GM21528 (cell line): ENCODE results near the gene ALDH1L1.
"Not testable (repeated sequence)": the region's sequence is repeated elsewhere in the genome, so short reads cannot be mapped to it uniquely, and the experiment has no call there.

Experiments
- ATAC-seq: cut with Tn5 transposase; IDR thresholded peaks from one replicate; pipeline ENCODE4 v1.9.1; 2021; ENCODE audit warnings: mild to moderate bottlenecking, moderate library complexity; ENCODE audit not compliant: unreplicated experiment, low FRiP score

The ALDH1L1 gene

DNA sequence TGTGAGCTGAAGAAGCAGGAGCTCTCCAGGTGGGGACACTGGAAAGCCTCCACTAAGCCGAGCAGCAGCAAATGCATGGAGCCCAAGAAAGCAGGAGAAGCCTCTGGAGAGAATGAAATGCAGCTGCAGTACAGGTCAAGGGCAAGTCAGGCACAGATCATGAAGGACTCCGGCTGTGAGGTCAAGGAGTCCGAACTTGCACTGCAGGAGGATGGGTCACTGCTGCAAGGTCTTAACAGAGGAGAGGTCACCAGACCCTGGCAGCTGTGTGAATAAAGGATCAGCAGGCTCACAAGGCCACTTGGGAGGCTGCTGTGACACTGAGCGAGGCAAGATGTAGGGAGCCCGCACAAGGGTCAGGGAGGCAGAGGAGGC is 71.7 kb downstream of the ALDH1L1 start:
- no peak for ATAC-seq

DNA sequence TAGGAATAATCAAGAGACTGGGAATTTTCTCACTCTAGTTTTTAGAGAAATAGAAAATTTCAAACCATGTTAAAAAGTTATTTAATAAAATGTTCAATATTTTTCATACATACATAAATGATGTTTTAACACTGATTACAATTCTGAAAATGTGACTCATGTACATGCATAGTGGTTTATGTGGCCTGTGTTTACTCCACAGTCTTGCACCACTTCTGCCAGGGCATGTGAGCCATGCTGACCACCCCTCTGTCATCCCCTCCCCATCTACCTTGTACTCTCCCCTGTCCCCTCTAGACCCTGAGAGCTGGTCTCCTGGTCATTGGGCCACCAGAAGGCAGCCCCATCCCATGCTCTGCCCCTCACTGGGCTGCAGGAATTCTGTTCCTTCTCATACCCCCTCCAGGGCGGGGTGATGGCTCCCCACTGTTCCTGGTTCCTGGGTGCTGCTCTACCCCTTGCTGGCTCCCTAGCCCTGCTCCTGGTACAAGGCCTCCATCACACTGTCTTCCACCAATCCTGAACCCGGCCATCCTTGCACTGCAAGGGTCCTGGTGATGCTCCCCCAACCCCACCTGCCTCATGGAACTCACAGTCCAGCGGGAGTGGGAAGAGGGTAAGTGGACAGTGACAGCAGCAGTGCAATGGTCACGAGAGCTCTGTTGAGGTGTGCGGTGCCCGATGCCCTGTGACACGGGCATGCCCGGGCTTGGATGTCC is 72.3 kb downstream of the ALDH1L1 start:
- no peak for ATAC-seq

DNA sequence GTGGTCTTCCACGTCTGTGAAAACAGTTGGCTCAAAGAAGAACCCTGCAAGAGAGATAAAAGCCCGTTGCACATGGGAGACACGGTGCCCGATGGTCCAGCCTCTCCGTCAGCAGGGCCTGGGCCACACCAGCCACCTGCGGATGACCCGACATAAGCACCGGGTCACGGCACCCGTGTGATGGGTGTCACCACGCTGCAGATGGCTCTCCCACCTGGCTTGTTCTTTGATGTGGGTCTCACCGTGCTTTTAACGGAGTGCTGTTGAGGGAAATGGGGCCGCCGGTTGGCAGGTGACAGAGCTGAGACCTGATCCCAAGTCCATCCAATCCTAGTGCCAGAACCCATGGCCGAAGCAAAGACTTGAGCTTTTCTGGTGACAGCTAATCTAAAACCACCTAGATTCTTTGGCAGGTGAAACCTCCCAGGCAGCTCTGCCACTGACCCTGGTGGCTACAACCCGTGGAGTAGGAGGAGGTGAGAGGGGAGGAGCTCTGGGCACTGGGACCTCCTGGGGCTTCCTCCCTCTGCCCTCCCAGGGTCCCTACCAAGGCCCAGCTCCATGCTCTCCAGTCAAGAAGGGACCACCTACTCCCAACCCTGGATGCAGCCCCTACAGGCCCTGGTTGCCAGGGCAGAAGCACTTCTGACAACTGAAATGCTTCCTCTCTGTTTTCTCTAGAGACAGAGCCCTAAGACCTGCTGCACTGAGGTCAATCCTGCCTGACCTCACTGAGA is 73.0 kb downstream of the ALDH1L1 start:
- no peak for ATAC-seq

DNA sequence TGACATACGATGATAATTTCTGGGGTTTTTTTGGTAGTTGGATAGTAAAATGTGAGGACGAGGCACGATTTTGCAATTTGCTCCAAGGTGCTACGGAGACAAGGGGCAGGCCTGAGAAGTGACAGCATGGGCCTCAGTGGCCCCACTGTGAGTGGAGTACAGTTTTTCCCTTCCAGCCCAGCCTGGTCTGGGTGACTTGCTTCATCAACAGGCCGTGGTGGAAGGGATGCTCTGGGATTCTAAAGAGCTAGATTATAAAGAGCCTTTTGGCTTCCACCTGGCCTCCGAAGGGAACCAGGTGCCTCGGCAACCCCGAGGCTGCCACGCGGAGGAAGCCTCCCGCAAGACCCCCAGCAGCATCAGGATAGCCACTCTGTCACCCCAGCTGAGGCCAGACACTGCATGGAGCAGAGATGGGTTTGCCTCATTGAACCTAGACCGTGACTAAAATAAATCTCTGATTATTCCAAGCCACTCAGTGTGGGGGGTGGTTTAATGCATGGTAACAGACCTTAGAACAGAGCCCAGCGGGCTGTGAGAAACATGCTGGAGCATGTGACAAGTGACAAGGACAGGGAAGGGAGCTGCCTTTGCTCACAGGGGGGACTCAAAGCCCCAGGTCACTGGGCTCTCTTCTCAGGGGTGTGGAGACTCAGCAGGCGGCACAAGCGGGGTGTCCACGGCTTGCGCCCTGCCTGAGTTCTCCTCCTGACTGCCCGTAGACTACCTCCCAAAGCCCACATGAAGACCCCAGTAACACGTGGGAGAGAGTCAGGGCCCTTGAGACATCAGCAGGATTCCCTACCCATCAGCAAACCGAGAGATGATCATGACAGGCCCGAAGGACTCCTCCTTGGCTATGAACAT is 73.8 kb downstream of the ALDH1L1 start:
- ATAC-seq, result no peak

DNA sequence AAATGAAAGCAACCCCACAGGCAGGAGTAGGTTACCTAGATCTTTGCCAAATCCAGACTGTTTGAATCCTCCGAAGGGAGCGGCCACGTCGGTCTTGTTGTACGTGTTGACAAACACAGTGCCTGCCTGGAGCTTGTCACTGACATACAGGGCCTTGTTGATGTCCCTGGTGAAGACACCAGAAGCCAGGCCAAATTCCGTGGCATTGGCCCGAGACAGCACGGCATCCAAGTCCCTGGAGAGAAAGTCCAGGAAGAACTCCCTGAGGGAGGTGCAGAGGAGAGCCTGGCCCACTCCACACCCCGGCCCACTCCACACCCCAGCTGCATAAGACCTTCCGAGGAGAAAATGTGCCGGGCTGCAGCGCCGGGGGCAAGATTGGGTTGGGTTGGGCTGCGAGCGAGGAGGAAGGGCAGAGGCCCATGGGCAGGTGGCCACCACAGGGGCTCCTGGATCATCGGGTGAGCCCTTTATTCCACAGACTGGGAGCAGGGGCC is 74.6 kb downstream of the ALDH1L1 start:
- ATAC-seq, result no peak

DNA sequence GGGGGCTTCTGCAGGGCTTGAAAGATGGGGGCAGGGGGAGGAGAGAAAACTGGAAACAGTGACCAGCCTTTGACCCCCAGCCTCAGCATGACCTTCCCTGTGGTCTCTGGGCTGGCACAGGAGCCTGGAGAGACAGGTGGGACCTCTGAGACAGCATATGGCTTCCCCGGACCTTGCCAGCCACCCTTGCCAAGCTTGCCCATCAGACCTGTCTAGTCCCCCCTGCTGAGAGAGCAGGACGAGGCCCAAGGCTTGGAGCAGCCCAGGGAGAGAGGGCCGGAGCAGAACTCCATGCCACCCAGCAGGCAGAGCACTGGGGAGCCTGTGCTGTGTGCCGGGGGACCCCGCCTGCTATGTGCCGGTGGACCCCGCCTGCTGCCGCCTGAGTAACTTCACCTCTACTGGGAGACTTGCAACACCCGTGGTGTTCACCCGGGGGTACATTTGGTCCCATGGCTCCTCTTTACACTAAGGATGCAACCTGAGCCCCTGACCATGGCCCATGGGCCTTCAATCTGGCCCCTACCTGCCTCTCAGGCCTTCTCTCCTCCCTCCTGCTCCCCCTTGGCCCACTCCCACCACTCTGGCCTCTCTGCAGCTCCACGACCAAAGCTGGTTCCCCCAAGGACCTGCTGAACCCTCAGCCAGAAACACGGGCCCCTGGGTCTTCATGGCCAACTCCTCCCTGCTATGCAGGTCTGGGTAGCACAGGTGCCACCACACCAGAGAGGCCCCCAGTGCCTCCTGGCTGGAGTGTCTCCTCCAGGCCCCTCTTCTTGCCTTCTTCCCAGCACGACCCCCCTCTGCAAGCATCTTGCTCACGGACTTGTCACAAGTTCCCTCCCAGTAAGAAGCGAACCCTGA is 75.4 kb downstream of the ALDH1L1 start:
- ATAC-seq, result no peak

DNA sequence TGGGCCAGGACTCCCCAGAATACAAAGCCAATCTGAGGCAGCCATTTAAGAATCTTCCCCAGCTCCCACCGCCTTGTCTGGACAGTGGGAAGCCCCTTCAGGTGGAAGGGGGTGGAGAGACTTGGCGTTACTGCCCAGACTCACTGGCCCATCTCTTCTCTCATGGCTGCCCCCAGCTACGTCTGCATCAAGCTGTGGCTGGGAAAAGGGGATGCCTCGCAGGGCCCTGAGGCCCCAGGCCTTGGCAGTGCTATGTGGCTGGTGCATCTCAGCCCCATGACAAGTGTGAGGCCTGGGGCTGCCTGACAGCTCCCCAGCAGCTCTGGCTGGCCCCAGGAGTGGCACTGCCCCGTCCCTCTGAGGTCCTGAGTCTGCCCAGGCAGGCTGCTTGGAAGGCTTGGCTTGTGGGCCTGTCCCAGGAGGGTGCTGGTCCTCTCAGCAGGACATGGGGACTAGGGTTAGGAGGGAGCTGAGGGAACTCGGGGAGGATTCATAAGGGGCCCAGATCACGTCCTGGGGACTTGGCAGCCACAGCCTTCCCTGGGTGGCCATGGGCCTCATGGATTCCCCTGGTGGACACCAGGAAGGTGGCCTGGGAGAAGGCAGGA is 76.3 kb downstream of the ALDH1L1 start:
- ATAC-seq, result no peak

DNA sequence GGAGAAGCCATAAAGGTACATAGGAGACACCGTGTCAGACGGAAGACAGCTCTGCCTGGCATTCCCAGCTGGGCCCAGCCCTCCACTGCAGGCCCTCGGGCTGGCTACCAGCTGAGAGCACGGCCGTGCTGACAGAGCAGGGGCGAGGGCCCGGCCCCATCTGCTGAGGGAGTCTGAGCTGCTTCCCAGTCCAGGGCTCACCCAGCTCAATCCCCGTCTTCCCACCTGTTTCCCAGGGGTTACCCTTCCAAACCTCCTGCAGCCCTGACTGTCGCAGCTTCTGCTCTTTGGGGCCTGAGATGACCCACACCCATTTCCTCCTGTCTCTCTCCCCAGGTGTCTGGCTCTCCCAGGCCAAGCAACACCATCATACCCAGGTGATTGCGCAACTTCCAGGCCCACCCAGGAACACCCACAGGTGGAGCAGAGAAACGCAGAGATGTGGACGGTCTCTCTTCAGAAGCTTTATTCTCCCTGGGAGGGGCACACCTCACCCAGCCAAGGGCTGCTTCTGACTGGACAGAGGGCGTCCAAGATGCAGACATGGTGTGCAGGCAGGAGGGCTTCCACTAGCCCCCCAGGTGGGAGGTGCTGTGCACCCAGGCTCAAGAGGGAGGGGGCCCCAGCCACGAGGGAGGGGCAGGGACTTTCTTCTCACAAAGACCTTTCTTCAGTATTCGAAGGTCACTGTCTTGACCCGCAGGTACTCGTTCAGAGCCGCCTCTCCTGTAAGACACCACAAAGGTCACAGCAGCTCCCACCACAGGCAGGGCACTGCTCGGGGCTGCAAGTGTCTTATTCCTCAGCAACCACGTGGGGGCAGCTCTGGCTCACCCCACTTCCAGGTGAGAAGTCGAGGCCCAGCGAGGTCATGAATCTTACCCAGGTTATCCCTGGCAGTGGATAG is 77.0 kb downstream of the ALDH1L1 start:
- ATAC-seq, result no peak

DNA sequence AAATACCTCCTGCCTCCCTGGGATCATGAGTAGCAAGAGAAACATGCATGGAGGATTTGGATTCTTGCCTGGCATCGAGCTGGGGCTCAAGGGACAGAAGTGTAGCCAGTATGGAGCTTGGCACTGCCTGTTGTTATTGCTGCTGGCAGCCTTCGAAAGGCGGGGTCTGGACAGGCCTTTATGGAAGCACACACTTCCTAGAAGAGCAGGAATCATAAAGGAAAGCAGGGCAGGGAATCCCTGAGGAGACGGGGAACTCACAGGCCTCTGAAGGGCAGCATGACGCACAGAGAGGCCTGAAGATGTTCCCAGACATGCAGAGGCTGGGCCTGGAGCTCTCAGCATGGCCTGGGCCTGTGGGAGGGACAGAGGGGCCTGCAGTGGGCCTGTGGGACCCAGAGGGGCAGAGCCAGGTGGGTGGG is 77.8 kb downstream of the ALDH1L1 start:
- ATAC-seq, result no peak

DNA sequence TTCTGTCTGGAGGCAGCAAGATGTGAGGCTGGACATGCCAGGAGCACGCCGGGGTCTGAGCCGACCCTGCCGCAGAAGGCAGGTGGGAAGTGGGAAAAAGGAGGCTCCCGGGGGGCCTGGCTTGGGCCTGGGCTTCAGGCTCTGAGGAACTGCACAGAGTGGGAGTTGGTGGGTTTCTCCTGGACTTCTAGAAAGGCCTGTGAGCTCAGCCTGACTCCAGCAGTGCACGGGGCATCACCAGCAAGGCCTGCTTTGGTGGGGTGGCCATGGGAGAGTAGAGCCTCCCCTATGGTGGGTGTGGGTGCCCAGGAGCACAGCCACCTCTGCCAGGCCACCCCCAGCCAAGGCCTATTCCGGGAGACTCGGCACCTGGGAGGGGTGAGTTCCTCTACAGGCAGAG is 78.4 kb downstream of the ALDH1L1 start:
- ATAC-seq, result no peak

DNA sequence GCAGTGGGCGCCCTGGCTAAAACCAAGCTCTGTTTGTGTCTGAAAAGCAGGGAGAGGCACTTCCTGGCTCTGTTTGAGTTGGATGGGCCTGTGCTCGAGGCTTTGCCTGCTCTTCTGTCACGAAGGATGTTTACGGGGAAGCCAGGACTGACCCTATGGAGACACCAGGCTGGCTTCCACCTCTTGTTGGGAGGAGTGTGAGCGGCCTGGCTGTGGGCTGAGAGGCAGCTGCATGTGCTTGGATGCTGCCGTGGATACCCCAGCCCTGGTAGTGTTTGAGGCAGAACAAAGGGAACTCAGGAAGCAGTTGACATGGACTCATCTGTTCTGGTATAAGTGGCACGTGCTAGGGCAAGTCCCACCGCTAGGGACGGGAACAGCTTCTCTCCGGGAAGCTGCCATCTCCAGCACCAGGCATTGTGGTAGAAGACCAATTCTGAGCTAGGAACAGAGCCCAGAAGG is 78.8 kb downstream of the ALDH1L1 start:
- no peak for ATAC-seq

DNA sequence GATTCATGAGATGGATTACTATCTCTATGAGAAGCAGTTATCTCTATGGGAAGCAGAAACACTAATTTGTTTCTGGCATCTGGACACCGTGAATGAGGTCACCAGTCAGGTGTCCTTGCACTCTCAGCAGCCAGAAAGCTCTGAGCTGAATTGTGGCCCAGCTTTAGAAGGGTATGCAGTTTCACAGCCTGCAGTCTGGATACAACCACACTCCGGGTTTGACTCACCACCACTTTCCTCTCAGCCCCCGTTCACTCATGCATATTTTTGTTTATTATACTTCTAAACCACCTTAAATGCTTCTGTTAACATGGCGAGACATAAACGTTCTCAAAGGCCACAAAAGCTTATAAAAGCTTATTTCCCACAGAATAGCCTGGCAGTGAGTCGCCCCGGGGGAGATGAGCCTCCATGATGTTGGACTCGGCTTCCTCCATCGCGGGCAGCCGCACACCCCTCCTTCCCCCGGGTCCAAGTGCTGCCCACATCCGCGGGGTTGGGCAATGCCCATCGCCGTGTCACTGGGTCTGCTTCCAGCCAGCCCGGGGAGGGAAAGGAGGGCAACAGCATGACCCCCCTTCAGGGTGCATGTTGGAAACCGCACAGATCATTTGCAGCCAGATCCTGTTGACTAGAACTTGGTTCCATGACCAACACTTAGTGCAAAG is 79.6 kb downstream of the ALDH1L1 start:
- no peak for ATAC-seq

DNA sequence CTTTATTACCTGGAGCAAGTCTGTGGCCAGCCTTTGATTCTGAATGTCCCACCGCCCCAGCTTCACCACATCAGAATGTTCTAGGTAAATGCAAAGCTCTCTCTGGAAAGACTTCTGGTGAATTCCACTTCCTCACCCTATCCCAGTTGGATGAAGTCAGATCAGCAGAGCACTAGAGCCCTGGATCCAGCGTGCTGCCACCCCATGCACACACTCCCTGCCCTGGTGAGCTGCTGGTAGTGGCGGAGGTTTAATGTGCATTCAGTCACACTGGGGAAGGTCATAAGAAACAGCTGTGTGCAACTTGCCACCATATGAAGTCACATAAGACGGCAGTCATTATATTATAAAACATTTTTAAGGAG is 80.1 kb downstream of the ALDH1L1 start:
- no peak for ATAC-seq

DNA sequence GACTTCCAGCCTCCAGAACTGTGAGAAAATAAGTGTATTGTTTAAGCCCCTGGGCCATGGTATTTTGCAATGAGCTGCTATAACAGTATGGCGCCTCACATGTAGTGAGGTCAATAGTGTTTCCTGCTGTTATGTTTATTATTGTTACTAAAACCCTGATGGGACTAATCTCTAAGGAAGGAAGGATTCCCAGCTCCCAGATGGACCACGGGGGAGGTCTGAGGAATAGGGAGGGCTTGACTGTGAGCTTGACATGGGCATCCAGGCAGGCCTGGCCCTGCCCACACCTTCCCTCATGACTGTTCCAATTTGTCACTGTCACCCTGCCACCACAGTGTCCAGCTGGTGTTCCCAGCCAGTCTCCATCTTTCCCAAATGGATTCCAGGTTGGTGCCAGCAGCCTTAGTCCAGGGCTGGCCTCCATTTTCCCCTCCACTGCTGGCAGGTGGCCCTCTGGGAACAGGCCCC is 82.0 kb downstream of the ALDH1L1 start:
- no peak for ATAC-seq

DNA sequence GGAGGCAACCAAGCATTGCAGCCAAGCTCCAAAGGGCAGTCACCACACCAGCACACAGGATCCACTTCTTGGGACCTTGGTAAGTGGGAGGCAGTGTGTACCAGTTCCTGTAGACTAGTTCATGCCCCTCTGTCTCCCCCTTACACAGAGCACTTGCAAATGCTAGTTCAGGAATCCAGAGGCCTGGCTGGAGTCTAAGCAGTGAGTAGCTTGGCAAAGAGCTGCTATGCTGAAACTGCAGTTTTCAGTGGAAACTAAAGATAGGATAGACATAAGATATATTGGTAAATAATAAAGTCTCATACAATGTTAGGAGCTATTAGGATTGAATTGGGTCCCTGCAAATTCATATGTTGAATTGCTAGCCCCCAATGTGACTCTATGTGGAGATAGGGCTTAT is 82.6 kb downstream of the ALDH1L1 start:
- ATAC-seq, result no peak

DNA sequence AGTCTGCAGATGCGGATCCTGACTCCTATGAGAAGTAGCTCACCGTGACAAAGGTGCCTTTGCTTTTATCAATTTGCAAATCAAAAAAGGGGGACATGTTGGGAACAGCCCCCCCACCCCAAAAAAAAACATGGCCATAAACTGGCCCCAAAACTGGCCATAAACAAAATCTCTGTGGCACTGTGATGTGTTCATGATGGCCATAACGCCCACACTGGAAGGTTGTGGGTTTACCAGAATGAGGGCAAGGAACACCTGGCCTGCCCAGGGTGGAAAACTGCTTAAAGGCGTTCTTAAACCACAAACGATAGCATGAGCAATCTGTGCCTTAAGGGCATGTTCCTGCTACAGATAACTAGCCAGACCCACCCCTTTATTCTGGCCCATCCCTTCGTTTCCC is 84.1 kb downstream of the ALDH1L1 start:
- not testable (repeated sequence) for ATAC-seq

DNA sequence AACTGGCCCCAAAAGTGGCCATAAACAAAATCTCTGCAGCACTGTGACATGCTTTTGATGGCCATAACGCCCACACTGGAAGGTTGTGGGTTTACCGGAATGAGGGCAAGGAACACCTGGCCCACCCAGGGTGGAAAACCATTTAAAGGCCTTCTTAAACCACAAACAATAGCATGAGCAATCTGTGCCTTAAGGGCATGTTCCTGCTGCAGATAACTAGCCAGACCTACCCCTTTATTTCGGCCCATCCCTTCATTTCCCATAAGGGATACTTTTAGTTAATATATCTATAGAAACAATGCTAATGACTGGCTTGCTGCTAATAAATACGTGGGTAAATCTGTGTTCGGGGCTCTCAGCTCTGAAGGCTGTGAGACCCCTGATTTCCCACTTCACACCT is 88.3 kb downstream of the ALDH1L1 start:
- not testable (repeated sequence) for ATAC-seq

DNA sequence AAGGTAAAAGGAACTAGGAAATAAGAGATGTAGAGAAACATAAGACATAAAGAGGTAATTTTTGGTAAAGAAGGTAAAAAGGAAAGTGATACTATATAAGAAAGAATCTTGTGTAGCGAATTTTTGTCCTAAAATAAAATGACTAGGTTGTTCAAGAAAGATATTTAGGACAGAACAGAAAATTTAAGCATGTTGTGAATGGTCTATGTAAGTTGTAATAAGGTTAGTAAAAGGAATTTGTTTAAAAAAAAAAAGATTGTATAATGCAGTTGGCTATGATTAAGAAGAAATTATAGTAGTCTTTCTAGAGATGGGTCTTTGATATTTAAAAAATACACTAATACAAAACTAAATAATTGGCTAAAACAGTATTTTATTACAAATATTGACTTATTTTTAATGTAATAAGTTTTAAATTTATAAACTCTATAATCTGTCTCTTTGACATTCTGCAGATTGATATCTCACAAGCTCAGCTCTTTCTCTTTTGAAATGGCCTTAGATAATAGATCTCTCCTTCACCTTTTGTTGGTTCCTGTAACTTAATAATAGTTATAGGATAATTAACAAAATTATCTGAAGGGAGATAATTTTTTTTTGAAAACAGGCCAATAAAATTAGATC is 92.7 kb downstream of the ALDH1L1 start:
- ATAC-seq, result no peak
